Measurements from ENCODE around the gene THAP4.

THAP4 gene

GRCh38 chr2:241563981-241564595 lies 72.9 kb downstream of the THAP4 start:
- DNase-seq = no peak
- peaks cover 0 to 33% (median 8%) of the 10 kb centered on the region in 5 experiments for H3K27me3 ChIP-seq (replicated peaks in 2 of 5; ENCODE audit: control insufficient read depth in 4 of 5, insufficient read depth in 5 of 5, low read length in 4 of 5)
- H3K4me1 ChIP-seq (ENCODE audit: control extremely low read depth in 1 of 4, control insufficient read depth in 4 of 4, insufficient read depth in 4 of 4, low read length in 3 of 4) = peaks cover 0 to 7% (median 6%) of the 10 kb centered on the region in 4 experiments
- no peaks in the 10 kb centered on the region for H3K36me3 ChIP-seq (ENCODE audit: control insufficient read depth in 4 of 4, insufficient read depth in 4 of 4, low read length in 3 of 4)
- POLR2A ChIA-PET = no interaction called here
- no peak overlapping the region for H3K4me3 ChIP-seq (ENCODE audit: control insufficient read depth in 1 of 7, extremely low read depth in 1 of 7, insufficient read depth in 4 of 7, low read depth in 2 of 7, low read length in 6 of 7)
- H3K27ac ChIP-seq (ENCODE audit: insufficient read depth in 1 of 2, low read depth in 1 of 2, low read length in 2 of 2, poor library complexity in 1 of 2, severe bottlenecking in 2 of 2) = no peak overlapping the region
- WGBS (ENCODE audit: insufficient coverage) = 91% methylated on average over 20 of the region's 23 CpGs
- no peaks in the 10 kb centered on the region for H3K9me3 ChIP-seq (ENCODE audit: control extremely low read depth in 1 of 5, control insufficient read depth in 4 of 5, insufficient read depth in 2 of 5, low read depth in 1 of 5, low read length in 4 of 5)
- CTCF ChIA-PET = no interaction called here

GRCh38 chr2:241563571-241563980 lies 73.4 kb downstream of the THAP4 start:
- no peaks in the 10 kb centered on the region for H3K36me3 ChIP-seq (ENCODE audit: control insufficient read depth in 4 of 4, insufficient read depth in 4 of 4, low read length in 3 of 4)

GRCh38 chr2:241563031-241563507 lies 73.9 kb downstream of the THAP4 start:
- Histone ChIP-seq H3K27me3 (replicated peaks in 2 of 5; ENCODE audit: control insufficient read depth in 4 of 5, insufficient read depth in 5 of 5, low read length in 4 of 5) (peaks cover 0 to 43% (median 12%) of the 10 kb centered on the region in 5 experiments), H3K9me3 (ENCODE audit: control extremely low read depth in 1 of 5, control insufficient read depth in 4 of 5, insufficient read depth in 2 of 5, low read depth in 1 of 5, low read length in 4 of 5) (peaks cover 0 to 3% (median under 1%) of the 10 kb centered on the region in 5 experiments), H3K4me3 (ENCODE audit: control insufficient read depth in 1 of 7, extremely low read depth in 1 of 7, insufficient read depth in 4 of 7, low read depth in 2 of 7, low read length in 6 of 7) (no peak overlapping the region), H3K27ac (ENCODE audit: insufficient read depth in 1 of 2, low read depth in 1 of 2, low read length in 2 of 2, poor library complexity in 1 of 2, severe bottlenecking in 2 of 2) (no peak overlapping the region), H3K36me3 (ENCODE audit: control insufficient read depth in 4 of 4, insufficient read depth in 4 of 4, low read length in 3 of 4) (no peaks in the 10 kb centered on the region), H3K4me1 (ENCODE audit: control extremely low read depth in 1 of 4, control insufficient read depth in 4 of 4, insufficient read depth in 4 of 4, low read length in 3 of 4) (peaks cover 0 to 13% (median 10%) of the 10 kb centered on the region in 4 experiments)
- POLR2A ChIA-PET = no interaction called here
- CTCF ChIA-PET = no interaction called here
- no peak for DNase-seq
- 91% methylated on average over 11 of the region's 13 CpGs for WGBS (ENCODE audit: insufficient coverage)

More at GRCh38 chr2:241563571-241563980, 73.4 kb downstream of the THAP4 start:
- H3K4me3 ChIP-seq (ENCODE audit: control insufficient read depth in 1 of 7, extremely low read depth in 1 of 7, insufficient read depth in 4 of 7, low read depth in 2 of 7, low read length in 6 of 7) = no peak overlapping the region
- no peaks in the 10 kb centered on the region for H3K9me3 ChIP-seq (ENCODE audit: control extremely low read depth in 1 of 5, control insufficient read depth in 4 of 5, insufficient read depth in 2 of 5, low read depth in 1 of 5, low read length in 4 of 5)
- CTCF ChIA-PET = no interaction called here
- H3K27me3 ChIP-seq (replicated peaks in 2 of 5; ENCODE audit: control insufficient read depth in 4 of 5, insufficient read depth in 5 of 5, low read length in 4 of 5) = peaks cover 0 to 38% (median 8%) of the 10 kb centered on the region in 5 experiments
- 89% methylated on average over 10 of the region's 10 CpGs for WGBS (ENCODE audit: insufficient coverage)
- no peak for DNase-seq
- H3K27ac ChIP-seq (ENCODE audit: insufficient read depth in 1 of 2, low read depth in 1 of 2, low read length in 2 of 2, poor library complexity in 1 of 2, severe bottlenecking in 2 of 2) = no peak overlapping the region
- POLR2A ChIA-PET = no interaction called here
- peaks cover 0 to 11% (median 9%) of the 10 kb centered on the region in 4 experiments for H3K4me1 ChIP-seq (ENCODE audit: control extremely low read depth in 1 of 4, control insufficient read depth in 4 of 4, insufficient read depth in 4 of 4, low read length in 3 of 4)

GRCh38 chr2:241562269-241562891 lies 74.6 kb downstream of the THAP4 start:
- H3K27ac ChIP-seq (ENCODE audit: insufficient read depth in 1 of 2, low read depth in 1 of 2, low read length in 2 of 2, poor library complexity in 1 of 2, severe bottlenecking in 2 of 2) = no peak overlapping the region
- ChIA-PET CTCF (interaction anchor here (0.8 kb wide), 1 partner anchor 18 kb away, joined by 3 read pairs; no protein-coding TSS in a partner anchor), POLR2A (no interaction called here)
- WGBS (ENCODE audit: insufficient coverage) = 88% methylated on average over 22 of the region's 23 CpGs
- H3K4me1 ChIP-seq (ENCODE audit: control extremely low read depth in 1 of 4, control insufficient read depth in 4 of 4, insufficient read depth in 4 of 4, low read length in 3 of 4) = peaks cover 0 to 13% (median 10%) of the 10 kb centered on the region in 4 experiments
- peaks cover 0 to 50% (median 16%) of the 10 kb centered on the region in 5 experiments for H3K27me3 ChIP-seq (replicated peaks in 2 of 5; ENCODE audit: control insufficient read depth in 4 of 5, insufficient read depth in 5 of 5, low read length in 4 of 5)
- DNase-seq = no peak
- peaks cover 0 to 10% (median 7%) of the 10 kb centered on the region in 5 experiments for H3K9me3 ChIP-seq (ENCODE audit: control extremely low read depth in 1 of 5, control insufficient read depth in 4 of 5, insufficient read depth in 2 of 5, low read depth in 1 of 5, low read length in 4 of 5)
- H3K4me3 ChIP-seq (ENCODE audit: control insufficient read depth in 1 of 7, extremely low read depth in 1 of 7, insufficient read depth in 4 of 7, low read depth in 2 of 7, low read length in 6 of 7) = no peak overlapping the region
- H3K36me3 ChIP-seq (ENCODE audit: control insufficient read depth in 4 of 4, insufficient read depth in 4 of 4, low read length in 3 of 4) = peaks cover 0 to 4% (median 0%) of the 10 kb centered on the region in 4 experiments

GRCh38 chr2:241561832-241562231 lies 75.1 kb downstream of the THAP4 start:
- peaks cover 0 to 13% (median 10%) of the 10 kb centered on the region in 4 experiments for H3K4me1 ChIP-seq (ENCODE audit: control extremely low read depth in 1 of 4, control insufficient read depth in 4 of 4, insufficient read depth in 4 of 4, low read length in 3 of 4)
- ChIA-PET POLR2A (no interaction called here), CTCF (interaction anchor here (0.8 kb wide), 1 partner anchor 18 kb away, joined by 3 read pairs; no protein-coding TSS in a partner anchor)
- no peak overlapping the region for H3K27ac ChIP-seq (ENCODE audit: insufficient read depth in 1 of 2, low read depth in 1 of 2, low read length in 2 of 2, poor library complexity in 1 of 2, severe bottlenecking in 2 of 2)
- peaks cover 0 to 16% (median 10%) of the 10 kb centered on the region in 5 experiments for H3K9me3 ChIP-seq (ENCODE audit: control extremely low read depth in 1 of 5, control insufficient read depth in 4 of 5, insufficient read depth in 2 of 5, low read depth in 1 of 5, low read length in 4 of 5)
- H3K36me3 ChIP-seq (ENCODE audit: control insufficient read depth in 4 of 4, insufficient read depth in 4 of 4, low read length in 3 of 4) = peaks cover 0 to 4% (median 0%) of the 10 kb centered on the region in 4 experiments
- H3K4me3 ChIP-seq (ENCODE audit: control insufficient read depth in 1 of 7, extremely low read depth in 1 of 7, insufficient read depth in 4 of 7, low read depth in 2 of 7, low read length in 6 of 7) = no peak overlapping the region
- 83% methylated on average over 17 of the region's 18 CpGs for WGBS (ENCODE audit: insufficient coverage)
- no peak for DNase-seq
- H3K27me3 ChIP-seq (replicated peaks in 2 of 5; ENCODE audit: control insufficient read depth in 4 of 5, insufficient read depth in 5 of 5, low read length in 4 of 5) = peaks cover 0 to 53% (median 18%) of the 10 kb centered on the region in 5 experiments

- peaks cover 1 to 22% (median 16%) of the 10 kb centered on the region in 5 experiments for H3K9me3 ChIP-seq (ENCODE audit: control extremely low read depth in 1 of 5, control insufficient read depth in 4 of 5, insufficient read depth in 2 of 5, low read depth in 1 of 5, low read length in 4 of 5)
- peaks cover 0 to 13% (median 10%) of the 10 kb centered on the region in 4 experiments for H3K4me1 ChIP-seq (ENCODE audit: control extremely low read depth in 1 of 4, control insufficient read depth in 4 of 4, insufficient read depth in 4 of 4, low read length in 3 of 4)
- peaks cover 0 to 4% (median 0%) of the 10 kb centered on the region in 4 experiments for H3K36me3 ChIP-seq (ENCODE audit: control insufficient read depth in 4 of 4, insufficient read depth in 4 of 4, low read length in 3 of 4)
- POLR2A ChIA-PET = no interaction called here
- peaks cover 3 to 55% (median 19%) of the 10 kb centered on the region in 5 experiments for H3K27me3 ChIP-seq (replicated peaks in 2 of 5; ENCODE audit: control insufficient read depth in 4 of 5, insufficient read depth in 5 of 5, low read length in 4 of 5)
- WGBS (ENCODE audit: insufficient coverage) = 88% methylated on average over 14 of the region's 19 CpGs
- DNase-seq = no peak
- H3K4me3 ChIP-seq (ENCODE audit: control insufficient read depth in 1 of 7, extremely low read depth in 1 of 7, insufficient read depth in 4 of 7, low read depth in 2 of 7, low read length in 6 of 7) = no peak overlapping the region
- CTCF ChIA-PET = no interaction called here
- H3K27ac ChIP-seq (ENCODE audit: insufficient read depth in 1 of 2, low read depth in 1 of 2, low read length in 2 of 2, poor library complexity in 1 of 2, severe bottlenecking in 2 of 2) = no peak overlapping the region
Measured at GRCh38 chr2:241560883-241561474, 76.0 kb downstream of the THAP4 start.

All from common myeloid progenitor, CD34-positive (primary cell).